GM18502 (cell line): ENCODE data around the gene UCHL5.
"Not testable (repeated sequence)": the region's sequence is repeated elsewhere in the genome, so short reads cannot be mapped to it uniquely, and the experiment has no call there.

Source experiments
- ATAC-seq: cut with Tn5 transposase; IDR thresholded peaks from one replicate; pipeline ENCODE4 v1.9.1; 2021; ENCODE audit warnings: mild to moderate bottlenecking; ENCODE audit not compliant: unreplicated experiment, poor library complexity

UCHL5 gene

DNA sequence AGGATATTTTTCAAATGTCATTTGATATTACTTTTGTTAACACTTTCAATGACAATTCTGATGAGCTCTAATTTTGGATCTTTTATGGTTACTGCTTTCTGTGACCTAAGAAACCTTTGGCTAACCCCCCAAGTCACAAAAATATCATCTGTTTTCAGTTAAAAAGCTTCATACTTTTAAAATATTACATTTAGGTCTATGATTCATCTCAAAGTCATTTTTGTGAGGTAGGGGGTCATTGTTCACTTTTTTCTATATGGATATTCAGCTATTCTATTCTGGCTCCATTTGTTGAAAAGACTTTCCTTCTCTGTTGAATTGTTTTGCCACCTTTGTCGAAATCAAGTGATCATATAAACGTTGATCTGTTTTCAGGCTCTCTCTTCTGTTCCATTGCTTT is 44.8 kb downstream of the UCHL5 start:
- ATAC-seq = no peak

DNA sequence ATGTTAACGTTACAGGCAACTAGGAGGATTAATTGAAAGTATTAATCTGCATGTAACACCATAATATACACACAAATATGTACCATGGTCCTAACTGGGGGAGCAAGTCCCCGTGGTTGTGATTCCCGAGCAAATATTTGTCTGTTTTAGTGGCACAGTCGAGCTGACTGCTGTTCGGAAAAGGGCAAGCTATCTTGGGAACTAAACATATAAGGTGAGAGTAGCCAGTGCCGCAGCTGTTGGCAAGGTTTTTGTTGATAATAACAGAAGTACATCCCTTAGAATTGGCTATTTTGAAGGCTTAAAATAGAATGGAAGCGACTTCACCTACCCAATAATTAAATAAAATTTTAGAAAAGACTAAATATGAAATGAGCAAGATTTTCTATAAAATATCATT is 45.5 kb downstream of the UCHL5 start:
- ATAC-seq = no peak

DNA sequence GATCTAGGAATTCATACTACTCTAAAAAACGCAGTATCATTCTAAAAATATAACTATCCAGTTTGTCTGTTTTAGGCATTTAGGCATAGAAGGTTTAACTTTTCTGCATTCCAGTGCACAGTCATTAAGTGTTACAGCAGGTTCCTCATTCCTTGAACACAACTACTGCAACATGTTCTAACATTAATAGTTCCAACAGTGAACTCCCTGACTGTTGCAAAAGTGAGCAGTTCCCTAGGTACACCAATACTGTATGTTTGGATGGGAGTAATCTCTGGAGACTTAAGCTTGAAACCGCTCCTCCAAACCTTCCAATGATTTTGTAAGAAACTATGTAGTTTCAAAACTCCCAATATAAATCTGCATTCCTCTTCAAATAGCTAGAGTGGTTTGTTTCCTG is 46.2 kb downstream of the UCHL5 start:
- no peak for ATAC-seq

DNA sequence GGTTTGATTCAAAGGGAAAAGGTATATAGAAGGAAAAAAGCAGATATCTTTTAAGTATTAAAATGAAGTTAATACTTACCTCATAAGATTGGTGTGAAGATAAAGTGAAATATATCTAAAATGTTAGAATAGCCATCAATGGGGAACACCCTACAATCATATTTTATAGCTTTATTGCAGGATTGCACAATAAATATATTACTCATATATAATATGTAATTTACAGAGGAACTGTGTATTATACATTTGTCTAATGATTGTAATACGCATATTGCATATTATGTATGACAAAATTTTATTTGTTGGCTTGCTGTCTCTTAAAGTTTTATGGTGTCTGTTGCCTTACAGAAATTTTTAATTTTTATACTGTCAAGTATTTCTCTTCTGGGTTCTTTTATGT is 47.8 kb downstream of the UCHL5 start:
- ATAC-seq = no peak

DNA sequence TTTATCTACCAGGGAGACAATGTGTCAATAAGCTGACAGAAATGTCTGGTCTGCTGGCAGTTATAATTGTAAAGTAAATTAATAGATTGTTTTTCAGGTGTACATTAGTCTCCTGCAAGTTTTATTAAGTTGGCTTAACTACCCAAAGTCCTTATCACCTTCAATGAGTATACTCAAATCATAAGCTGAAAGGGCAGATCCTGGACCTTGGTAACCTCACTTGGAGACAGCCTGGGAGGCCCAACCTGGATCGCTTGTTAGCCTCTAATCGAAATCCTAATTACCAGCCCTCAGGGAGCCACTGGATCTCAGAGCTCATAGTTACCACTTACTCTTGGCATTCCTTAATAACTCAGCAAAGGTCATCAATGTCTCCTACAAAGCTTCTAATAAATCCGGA is 49.7 kb downstream of the UCHL5 start:
- no peak for ATAC-seq

DNA sequence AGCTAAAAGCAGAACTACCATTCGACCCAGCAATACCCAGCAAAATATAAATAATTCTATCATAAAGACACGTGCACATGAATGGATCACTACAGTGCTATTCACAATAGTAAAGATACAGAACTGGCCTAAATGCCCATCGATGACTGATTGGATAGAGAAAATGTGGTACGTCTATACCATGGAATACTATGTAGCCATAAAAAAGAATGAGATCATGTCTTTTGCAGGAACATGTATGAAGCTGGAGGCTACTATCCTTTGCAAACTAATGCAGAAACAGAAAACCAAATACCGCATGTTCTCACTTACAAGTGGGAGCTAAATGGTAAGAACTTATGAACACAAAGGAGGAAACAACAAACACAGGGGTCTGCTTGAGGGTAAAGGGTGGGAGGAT is 53.4 kb downstream of the UCHL5 start:
- ATAC-seq = no peak

DNA sequence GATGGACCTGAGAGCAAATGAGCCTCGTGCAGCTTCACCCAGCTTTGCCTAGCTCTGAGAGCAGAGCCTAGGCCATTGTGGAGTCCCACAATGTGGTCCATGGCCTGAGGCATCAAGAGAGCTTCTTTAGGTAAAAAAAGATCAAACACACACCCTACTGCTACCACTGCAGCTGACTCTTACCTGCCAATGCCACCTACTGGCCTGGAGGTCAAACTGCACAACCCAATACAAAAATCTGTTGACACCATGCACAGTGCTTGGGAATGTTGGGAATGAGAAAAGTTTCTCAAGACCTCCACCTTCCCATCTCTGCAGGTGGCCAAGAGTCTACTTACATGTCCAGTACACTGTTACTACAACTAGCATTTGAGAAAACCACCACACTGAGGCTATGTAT is 60.6 kb downstream of the UCHL5 start:
- ATAC-seq = no peak

DNA sequence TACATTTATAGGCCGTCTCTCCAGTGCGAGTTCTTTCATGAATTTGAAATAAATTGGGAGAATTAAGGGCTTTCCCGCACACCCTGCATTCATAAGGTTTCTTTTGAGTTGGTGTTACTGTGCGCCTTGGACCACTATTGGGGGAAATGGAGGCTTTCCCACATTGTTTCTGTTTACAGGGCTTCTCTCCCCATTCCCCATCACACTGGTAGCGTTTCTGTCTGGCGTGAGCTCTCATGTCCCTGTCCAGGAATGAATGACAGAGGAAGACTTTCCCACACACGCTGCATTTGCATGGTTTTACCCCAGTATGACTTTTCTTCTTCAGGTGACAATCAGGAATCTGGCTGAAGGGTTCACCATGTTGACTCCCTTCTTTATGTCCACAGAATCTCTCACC is 65.0 kb downstream of the UCHL5 start:
- ATAC-seq = no peak

DNA sequence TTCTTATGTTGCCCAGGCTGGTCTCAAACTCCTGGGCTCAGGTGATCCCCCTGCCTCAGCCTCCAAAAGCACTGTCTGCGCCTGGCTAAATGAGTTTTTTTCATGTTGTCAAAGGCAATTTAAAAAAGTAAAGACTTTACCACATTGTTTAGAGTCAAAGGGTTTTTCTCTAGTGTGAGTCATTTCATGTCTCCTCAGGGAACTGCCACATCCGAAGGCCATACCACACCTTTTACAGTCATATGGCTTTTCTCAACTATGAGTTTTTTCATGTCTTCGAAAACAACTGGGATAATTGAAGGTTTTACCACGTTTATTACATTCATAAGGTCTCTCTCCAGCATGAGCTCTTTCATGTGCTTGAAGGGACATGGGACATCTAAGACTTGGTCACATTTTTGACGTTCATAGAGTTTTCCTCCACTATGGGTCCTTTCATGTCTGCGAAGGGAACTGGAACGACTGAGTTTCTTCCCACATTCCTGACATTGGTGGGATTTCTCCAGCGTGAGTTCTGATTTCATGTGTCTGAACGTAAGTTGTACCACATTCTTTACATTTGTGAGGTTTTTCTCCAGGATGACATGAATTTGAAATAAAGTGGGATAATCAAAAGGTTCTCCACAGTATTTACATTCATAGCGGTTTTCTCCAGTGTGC is 65.6 kb downstream of the UCHL5 start:
- peak; percentile 56 for ATAC-seq

DNA sequence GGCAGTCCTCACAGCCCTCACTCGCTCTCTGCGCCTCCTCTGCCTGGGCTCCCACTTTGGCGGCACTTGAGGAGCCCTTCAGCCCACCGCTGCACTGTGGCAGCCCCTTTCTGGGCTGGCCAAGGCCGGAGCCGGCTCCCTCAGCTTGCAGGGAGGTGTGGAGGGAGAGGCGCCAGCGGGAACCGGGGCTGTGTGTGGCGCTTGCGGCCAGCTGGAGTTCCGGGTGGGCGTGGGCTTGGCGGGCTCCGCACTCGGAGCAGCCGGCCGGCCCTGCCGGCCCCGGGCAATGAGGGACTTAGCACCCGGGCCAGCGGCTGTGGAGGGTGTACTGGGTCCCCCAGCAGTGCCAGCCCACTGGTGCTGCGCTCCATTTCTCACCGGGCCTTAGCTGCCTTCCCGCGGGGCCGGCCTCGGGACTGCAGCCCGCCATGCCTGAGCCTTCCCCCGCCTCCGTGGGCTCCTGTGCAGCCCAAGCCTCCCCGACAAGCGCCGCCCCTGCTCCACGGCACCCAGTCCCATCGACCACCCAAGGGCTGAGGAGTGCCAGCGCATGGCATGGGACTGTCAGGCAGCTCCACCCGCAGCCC is 72.3 kb downstream of the UCHL5 start:
- not testable (repeated sequence) for ATAC-seq

DNA sequence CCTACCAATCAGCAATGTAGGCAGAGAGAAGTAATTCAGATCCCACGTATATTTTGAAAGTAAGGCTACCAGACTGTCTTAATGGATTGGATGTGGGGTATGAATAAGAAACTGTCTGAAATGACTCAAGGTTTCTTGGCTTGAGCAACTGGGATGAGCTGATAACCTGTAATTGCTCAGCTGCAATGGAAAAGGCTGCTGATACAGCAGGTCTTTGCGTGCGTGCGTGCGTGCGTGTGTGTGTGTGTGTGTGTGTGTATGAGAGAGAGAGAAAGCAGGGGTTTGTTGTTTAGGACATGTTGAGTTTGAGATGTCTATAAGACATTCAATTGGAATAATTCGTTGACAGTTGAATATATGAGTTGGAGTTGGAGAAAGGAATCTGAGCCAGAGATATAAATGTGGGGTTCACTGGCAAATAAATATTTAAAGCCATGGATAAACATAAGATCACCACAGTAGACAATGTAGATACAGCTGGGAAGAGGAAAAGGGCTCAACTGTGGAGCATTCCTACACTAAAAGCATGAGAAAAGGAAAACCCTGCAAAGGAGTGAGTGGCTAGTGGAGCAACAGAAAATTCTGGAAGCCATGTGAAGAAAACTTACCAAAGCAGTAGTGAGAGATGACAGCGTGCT is 72.9 kb downstream of the UCHL5 start:
- ATAC-seq = no peak

DNA sequence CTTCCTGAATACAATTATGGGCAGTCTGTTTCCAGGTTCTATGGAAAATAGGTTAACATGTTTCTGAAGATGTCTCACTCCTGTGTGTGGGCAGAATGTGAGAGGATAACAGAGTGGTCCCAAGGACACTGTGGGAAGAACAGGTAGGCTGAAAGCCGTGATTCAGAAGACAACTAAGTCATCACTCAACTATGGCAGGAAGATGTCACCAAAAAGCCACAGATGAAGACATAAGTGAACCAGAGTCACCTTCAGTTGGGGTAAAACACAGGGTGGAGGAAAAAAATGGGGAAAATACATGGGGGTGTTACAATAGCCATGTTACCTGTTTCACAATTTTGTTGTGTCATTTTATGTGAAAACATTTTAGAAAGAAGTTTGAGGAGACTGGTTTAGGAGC is 75.1 kb downstream of the UCHL5 start:
- peak; percentile 44 for ATAC-seq

DNA sequence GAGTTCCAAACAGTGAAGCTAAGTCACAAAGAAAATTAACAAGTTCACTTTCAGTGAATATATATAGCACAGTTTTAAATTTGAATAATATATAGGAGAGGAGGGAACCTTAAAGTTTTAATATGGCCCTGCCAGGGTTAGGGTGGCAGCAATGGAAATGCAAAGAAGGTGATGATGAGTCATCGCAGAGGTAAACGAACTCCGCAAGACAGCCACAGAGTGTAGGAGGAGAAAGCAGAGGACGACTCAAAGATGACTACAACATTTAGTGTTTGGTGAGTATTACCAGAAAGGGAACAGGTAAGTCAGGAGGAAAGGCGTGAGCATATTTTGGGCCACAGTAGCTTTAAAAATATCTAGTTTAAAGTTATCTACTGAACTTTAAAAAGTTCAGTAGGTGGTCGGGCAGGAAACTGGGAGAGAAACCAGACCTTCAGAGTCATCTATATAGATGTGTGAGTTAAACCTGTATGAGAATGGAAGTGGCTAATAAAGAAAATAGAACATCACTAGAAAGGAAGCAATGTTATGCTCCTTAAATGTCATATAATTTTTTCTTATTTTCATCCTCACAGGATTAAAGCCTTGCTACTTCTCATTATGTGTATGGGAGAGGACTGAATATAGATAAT is 75.7 kb downstream of the UCHL5 start:
- peak; percentile 92 for ATAC-seq

DNA sequence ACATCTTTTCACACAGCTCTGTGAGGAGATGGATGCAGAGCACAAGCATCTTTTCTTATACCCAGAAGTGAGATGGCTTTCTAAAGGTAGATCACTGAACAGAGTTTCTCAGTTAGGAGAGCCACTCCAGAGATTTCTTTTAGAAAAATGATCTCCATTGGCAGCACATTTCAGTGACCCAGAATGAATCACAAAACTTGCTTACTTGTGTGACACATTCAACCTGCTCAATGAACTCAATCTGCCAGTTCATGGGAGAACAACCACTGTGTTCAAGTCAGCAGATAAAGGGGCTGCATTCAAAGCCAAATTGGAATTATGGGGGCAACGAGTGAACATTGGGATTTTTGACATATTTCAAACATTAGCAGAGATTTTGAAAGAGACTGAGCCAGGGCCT is 78.3 kb downstream of the UCHL5 start:
- ATAC-seq = no peak

DNA sequence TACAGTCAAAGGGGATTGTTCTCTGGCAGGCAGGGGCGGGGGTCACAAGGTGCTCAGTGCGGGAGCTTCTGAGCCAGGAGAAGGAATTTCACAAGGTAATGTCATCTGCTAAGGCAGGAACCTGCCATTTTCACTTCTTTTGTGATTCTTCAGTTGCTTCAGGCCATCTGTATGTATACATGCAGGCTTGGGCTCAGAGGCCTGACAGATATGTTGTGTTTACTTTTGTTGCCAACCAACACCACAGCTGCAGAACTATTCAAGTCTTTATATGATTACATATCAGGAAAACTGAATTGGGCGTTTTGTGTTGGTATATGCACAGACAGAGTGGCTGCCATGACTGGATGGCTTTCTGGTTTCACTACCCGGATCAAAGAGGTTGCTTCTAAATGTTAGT is 78.8 kb downstream of the UCHL5 start:
- ATAC-seq = not testable (repeated sequence)

DNA sequence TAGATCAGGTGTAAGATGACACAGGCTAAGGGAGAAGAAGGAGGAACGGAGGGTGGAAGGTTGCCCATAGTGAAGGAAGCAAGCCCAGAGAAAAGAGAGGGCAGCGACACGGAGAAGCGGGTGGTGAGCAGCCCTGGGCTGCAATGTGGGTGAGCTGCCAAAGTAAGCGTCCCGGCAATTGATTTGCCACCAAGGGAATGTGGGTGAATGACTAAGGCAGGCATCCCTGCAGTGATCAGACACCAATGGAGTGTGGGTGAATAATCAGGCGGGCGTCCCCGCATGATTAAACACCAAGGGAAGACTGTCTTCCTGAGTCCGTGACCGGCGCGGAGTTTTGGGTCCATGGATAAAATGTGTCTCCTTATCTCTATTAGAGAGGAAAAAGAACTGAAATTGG is 79.6 kb downstream of the UCHL5 start:
- no peak for ATAC-seq

DNA sequence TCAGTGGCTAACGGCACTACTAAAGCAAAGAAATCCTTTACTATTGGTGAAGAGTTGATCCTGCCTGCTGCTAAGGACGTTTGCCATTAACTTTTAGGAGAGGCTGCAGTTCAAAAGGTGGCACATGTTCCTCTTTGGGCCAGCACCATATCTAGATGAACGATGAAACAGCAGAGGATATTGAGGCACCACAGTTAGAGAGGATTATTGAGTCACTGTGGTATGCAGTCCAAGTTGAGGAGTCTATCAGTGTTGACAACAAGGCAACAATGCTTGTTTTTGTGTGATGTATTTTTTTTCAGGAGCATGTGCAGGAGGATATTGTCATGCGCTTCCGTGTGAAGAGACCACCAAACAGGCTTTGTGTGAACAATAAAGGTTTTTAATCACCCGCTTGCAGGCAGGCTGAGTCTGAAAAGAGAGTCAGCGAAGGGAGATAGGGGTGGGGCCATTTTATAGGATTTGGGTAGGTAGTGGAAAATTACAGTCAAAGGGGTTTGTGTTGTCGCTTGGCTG is 80.9 kb downstream of the UCHL5 start:
- ATAC-seq = no peak

DNA sequence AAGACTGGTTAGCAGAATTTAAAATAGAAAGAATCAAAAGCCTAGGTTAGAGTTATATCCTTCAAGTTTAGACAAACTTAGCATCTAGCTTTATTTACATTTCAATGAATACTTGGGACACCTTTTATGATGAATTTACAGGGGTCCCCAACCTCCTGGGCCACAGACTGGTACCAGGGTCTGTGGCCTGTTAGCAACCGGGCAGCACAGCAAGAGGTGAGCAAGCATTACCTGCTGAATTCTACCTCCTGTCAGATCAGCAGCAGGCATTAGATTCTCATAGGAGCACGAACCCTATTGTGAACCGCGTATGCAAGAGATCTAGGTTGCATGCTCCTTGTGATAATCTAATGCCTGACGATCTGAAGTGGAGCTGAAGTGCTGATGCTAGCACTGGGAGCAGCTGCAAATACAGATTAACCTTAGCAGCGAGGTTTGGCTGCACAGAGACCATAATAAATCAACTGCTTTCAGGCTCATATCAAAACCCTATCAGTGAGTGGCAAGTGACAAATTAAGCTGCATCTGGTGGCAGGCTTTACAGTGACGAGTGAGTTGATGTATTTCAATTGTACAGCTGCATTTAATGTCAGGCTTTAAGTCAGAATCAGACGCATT is 82.0 kb downstream of the UCHL5 start:
- ATAC-seq = no peak

DNA sequence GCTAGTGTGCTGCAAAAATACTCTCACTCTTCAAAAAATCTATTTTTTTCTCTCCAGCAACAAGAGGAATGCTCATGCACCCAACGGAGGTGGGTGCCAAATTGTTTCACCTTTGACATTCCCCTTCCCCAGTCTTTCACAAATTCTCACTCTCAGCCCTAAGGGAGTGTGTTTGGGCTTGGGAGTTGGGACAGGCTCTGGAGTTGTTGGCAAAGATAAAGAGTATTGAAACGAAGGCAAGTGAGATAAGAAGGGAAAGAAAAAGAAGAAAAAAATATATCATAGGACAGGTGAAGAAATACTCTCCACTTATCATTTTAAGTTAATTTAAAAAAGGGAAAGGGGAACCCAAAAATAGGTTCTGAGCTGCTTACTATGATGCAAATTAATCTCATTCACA is 82.6 kb downstream of the UCHL5 start:
- no peak for ATAC-seq

DNA sequence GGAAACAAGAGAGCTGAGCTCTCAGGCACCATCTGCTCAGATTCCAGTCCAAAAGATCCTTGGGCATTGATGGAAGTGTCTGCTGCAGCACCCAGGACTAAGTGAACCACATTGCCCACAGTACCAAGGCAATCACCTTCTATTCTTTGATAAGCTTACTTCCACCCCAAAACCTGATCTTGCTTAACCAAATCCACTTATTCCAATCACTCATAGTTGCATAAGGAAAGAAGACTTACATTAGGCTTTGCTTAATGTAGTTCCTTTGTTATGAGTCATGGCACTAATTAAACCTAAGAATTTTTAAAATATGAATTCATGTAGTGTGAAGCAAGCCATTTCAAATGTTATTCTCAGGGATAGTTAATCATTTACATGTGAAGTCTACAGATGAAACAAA is 84.5 kb downstream of the UCHL5 start:
- no peak for ATAC-seq

DNA sequence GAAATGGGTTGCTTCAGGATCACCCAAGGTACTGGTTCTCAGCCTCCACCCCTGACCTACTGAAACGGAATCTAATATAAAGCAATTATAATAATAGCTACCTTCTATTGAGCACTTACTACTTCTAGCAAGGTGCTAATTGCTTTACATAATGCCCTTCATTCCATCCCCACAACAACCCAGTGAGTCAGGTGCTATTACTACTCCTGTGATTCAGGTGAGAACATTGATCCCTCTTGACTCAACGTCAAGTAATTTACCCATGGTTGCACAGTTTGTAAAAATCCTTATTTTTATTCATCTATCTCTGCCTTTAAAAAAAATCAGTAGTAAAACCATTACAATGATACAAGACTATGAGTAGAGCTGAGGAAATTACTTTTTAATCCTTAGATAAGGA is 85.2 kb downstream of the UCHL5 start:
- no peak for ATAC-seq
